ENCODE measurements around the gene NOL8. TPM values are rescaled to one million over a fixed set of nuclear protein-coding genes. Genes with fewer than 3 reads are reported as not detected.
A peak's percentile ranks its signal among the peaks of the same experiment; 100 is the strongest.

Gene NOL8
- polyA plus RNA-seq, 4 donors, result 11.3 to 39.9 (median 13.1) TPM

DNA sequence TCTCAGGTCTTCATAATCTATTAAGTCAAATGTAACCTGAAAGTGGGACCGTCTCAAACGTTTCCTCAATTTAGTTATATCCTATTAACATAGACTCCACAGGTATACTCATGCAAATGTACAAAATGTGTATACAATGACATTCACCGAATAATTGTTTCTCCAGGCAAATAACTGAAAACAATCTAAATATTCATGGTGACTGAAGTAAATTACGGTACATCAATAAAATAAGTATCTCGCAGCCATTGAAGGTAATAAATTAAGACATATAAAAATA, 32.1 kb downstream of the NOL8 start:
- no peaks in the 10 kb centered on the region for H3K9me3 ChIP-seq (ENCODE audit: control insufficient read depth in 2 of 2, insufficient read depth in 1 of 2, low read depth in 1 of 2, low read length in 1 of 2)
- H3K4me3 ChIP-seq (ENCODE audit: low read depth in 1 of 3, low read length in 3 of 3), result peak overlapping the region in 2 of 3 donors; percentile 82 to 83
- peaks cover 0 to 11% (median 6%) of the 10 kb centered on the region in 3 donors for H3K4me1 ChIP-seq (ENCODE audit: control insufficient read depth in 3 of 3, insufficient read depth in 2 of 3, low read depth in 1 of 3, low read length in 2 of 3)
- no peaks in the 10 kb centered on the region for H3K27me3 ChIP-seq (ENCODE audit: control insufficient read depth in 3 of 3, insufficient read depth in 3 of 3, low read length in 3 of 3)
- 0 to 1% (median 1%) methylated on average over 5 of the region's 5 CpGs for WGBS, 3 donors
- peaks cover 0 to 6% (median 0%) of the 10 kb centered on the region in 3 donors for H3K36me3 ChIP-seq (ENCODE audit: control insufficient read depth in 3 of 3, insufficient read depth in 2 of 3, low read depth in 1 of 3, low read length in 3 of 3)
- peak in 1 of 2 donors; percentile 5 for DNase-seq
- peak overlapping the region in 1 of 3 donors; percentile 88 for H3K27ac ChIP-seq (ENCODE audit: low read depth in 1 of 3, low read length in 2 of 3)
- no peak for FAIRE-seq

GRCh38 chr9:92292338-92293074, 32.6 kb downstream of the NOL8 start:
- no peak overlapping the region for H3K27ac ChIP-seq (ENCODE audit: low read depth in 1 of 3, low read length in 2 of 3)
- H3K4me3 ChIP-seq (ENCODE audit: low read depth in 1 of 3, low read length in 3 of 3), result peak overlapping the region in 2 of 3 donors; percentile 82 to 83

DNA sequence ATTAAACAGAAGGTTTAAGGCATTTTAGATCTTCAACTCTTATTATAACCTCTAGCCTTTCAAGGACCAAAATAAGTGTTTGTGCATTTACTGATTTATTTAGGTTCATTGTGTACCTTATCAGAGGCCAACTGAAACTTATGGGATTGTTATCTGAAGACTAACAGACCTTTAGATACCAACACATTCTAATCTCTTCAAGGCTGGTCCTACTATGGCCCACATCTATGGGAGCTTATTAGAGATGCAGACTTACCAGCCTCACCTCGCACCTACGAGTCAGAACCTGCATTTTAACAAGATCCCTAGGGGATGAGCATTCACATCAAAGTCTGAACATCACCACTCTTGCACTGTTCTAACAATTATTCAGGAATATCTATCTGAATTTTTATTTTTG, 33.6 kb downstream of the NOL8 start:
- DNase-seq, result no peak
- no peak overlapping the region for H3K27ac ChIP-seq (ENCODE audit: low read depth in 1 of 3, low read length in 2 of 3)
- H3K4me3 ChIP-seq (ENCODE audit: low read depth in 1 of 3, low read length in 3 of 3), result no peak overlapping the region
- no peak for FAIRE-seq
- H3K27me3 ChIP-seq (ENCODE audit: control insufficient read depth in 3 of 3, insufficient read depth in 3 of 3, low read length in 3 of 3), result no peaks in the 10 kb centered on the region
- WGBS, 3 donors, result 67 to 77% (median 75%) methylated on average over 2 of the region's 2 CpGs
- H3K36me3 ChIP-seq (ENCODE audit: control insufficient read depth in 3 of 3, insufficient read depth in 2 of 3, low read depth in 1 of 3, low read length in 3 of 3), result peaks cover 0 to 3% (median 2%) of the 10 kb centered on the region in 3 donors
- peaks cover 0 to 11% (median 6%) of the 10 kb centered on the region in 3 donors for H3K4me1 ChIP-seq (ENCODE audit: control insufficient read depth in 3 of 3, insufficient read depth in 2 of 3, low read depth in 1 of 3, low read length in 2 of 3)
- H3K9me3 ChIP-seq (ENCODE audit: control insufficient read depth in 2 of 2, insufficient read depth in 1 of 2, low read depth in 1 of 2, low read length in 1 of 2), result no peaks in the 10 kb centered on the region

More at GRCh38 chr9:92292338-92293074, 32.6 kb downstream of the NOL8 start:
- no peak for FAIRE-seq
- no peaks in the 10 kb centered on the region for H3K9me3 ChIP-seq (ENCODE audit: control insufficient read depth in 2 of 2, insufficient read depth in 1 of 2, low read depth in 1 of 2, low read length in 1 of 2)
- no peak for DNase-seq
- WGBS, 3 donors, result 46 to 49% (median 46%) methylated on average over 8 of the region's 8 CpGs
- H3K27me3 ChIP-seq (ENCODE audit: control insufficient read depth in 3 of 3, insufficient read depth in 3 of 3, low read length in 3 of 3), result no peaks in the 10 kb centered on the region
- peaks cover 0 to 6% (median 0%) of the 10 kb centered on the region in 3 donors for H3K36me3 ChIP-seq (ENCODE audit: control insufficient read depth in 3 of 3, insufficient read depth in 2 of 3, low read depth in 1 of 3, low read length in 3 of 3)
- H3K4me1 ChIP-seq (ENCODE audit: control insufficient read depth in 3 of 3, insufficient read depth in 2 of 3, low read depth in 1 of 3, low read length in 2 of 3), result peaks cover 0 to 11% (median 6%) of the 10 kb centered on the region in 3 donors

DNA sequence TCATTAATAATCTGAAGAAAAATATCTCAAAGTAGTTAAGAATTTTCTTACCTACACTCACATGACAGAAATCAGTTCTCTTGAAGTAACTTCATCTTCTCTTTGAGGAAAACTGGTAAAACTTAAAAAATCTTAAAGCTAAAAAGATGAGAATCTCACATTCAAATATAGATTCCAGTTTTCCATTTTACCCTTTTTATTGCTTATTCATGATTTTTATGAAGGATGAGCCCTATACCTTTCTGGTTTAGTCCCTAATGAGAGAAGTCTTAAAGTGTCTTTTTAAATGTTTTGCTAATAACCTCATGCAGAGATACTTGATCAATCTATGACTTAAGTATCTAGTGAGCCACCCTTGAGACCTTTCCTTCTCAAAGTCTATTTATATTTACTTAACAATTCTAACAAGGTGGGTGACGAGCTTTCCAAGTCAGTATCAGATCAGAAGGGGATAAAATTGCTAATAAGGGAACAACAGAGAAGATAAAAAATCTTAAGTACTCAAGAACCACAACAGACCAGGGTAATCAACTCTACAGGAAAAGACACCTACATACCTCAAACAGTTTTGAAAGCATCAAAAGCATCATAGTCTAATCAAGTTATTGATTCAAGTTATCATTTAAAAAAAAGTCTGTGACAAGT, 34.2 kb downstream of the NOL8 start:
- Histone ChIP-seq H3K4me1 (ENCODE audit: control insufficient read depth in 3 of 3, insufficient read depth in 2 of 3, low read depth in 1 of 3, low read length in 2 of 3) (peaks cover 0 to 11% (median 6%) of the 10 kb centered on the region in 3 donors), H3K4me3 (ENCODE audit: low read depth in 1 of 3, low read length in 3 of 3) (no peak overlapping the region), H3K36me3 (ENCODE audit: control insufficient read depth in 3 of 3, insufficient read depth in 2 of 3, low read depth in 1 of 3, low read length in 3 of 3) (peaks cover 0 to 6% (median 2%) of the 10 kb centered on the region in 3 donors), H3K27me3 (ENCODE audit: control insufficient read depth in 3 of 3, insufficient read depth in 3 of 3, low read length in 3 of 3) (no peaks in the 10 kb centered on the region), H3K9me3 (ENCODE audit: control insufficient read depth in 2 of 2, insufficient read depth in 1 of 2, low read depth in 1 of 2, low read length in 1 of 2) (no peaks in the 10 kb centered on the region), H3K27ac (ENCODE audit: low read depth in 1 of 3, low read length in 2 of 3) (no peak overlapping the region)
- no peak for FAIRE-seq
- WGBS, 3 donors, result 43 to 72% (median 53%) methylated on average over 1 of the region's 1 CpG
- DNase-seq, result no peak

DNA sequence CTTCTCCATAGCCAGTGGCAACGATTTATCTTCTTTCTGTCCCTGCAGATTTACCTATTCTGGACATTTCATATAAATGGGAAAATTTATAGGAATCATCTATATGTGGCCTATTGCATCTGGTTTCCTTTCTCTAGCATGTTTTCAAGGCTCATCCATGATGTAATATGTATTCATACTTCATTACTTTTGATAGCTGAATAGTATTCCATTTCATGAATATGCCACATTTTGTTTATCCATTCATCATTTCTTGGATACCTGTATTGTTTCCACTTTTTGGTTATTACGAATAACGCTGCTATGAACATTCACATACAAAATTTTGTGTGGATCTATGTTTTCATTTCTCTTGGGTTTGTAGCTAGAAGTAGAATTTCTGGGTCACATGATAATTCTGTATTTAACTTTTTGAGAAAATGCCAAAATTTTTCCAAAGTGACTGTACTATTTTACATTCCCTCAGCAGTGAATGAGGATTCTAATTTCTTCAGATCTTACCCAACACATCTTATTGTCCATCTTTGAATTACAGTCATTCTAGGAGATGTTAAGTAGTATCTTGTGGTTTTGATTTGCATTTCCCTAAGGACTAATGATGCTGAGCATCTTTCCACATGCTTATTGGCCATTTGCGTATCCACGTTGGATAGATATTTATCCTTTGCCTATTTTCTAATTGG, 35.3 kb downstream of the NOL8 start:
- Histone ChIP-seq H3K27ac (ENCODE audit: low read depth in 1 of 3, low read length in 2 of 3) (no peak overlapping the region), H3K4me1 (ENCODE audit: control insufficient read depth in 3 of 3, insufficient read depth in 2 of 3, low read depth in 1 of 3, low read length in 2 of 3) (peaks cover 0 to 11% (median 6%) of the 10 kb centered on the region in 3 donors), H3K9me3 (ENCODE audit: control insufficient read depth in 2 of 2, insufficient read depth in 1 of 2, low read depth in 1 of 2, low read length in 1 of 2) (no peaks in the 10 kb centered on the region), H3K27me3 (ENCODE audit: control insufficient read depth in 3 of 3, insufficient read depth in 3 of 3, low read length in 3 of 3) (no peaks in the 10 kb centered on the region), H3K36me3 (ENCODE audit: control insufficient read depth in 3 of 3, insufficient read depth in 2 of 3, low read depth in 1 of 3, low read length in 3 of 3) (peaks cover 0 to 8% (median 4%) of the 10 kb centered on the region in 3 donors), H3K4me3 (ENCODE audit: low read depth in 1 of 3, low read length in 3 of 3) (no peak overlapping the region)
- 82 to 95% (median 93%) methylated on average over 5 of the region's 5 CpGs for WGBS, 3 donors
- FAIRE-seq, result no peak
- no peak for DNase-seq

GRCh38 chr9:92279302-92279701, 45.8 kb downstream of the NOL8 start:
- DNase-seq (no peak), FAIRE-seq (no peak)
- no peaks in the 10 kb centered on the region for H3K27me3 ChIP-seq (ENCODE audit: control insufficient read depth in 3 of 3, insufficient read depth in 3 of 3, low read length in 3 of 3)
- H3K9me3 ChIP-seq (ENCODE audit: control insufficient read depth in 2 of 2, insufficient read depth in 1 of 2, low read depth in 1 of 2, low read length in 1 of 2), result no peaks in the 10 kb centered on the region
- no peak overlapping the region for H3K4me3 ChIP-seq (ENCODE audit: low read depth in 1 of 3, low read length in 3 of 3)
- no peak overlapping the region for H3K27ac ChIP-seq (ENCODE audit: low read depth in 1 of 3, low read length in 2 of 3)
- 97 to 100% (median 100%) methylated on average over 1 of the region's 1 CpG for WGBS, 3 donors
- H3K4me1 ChIP-seq (ENCODE audit: control insufficient read depth in 3 of 3, insufficient read depth in 2 of 3, low read depth in 1 of 3, low read length in 2 of 3), result no peaks in the 10 kb centered on the region
- peaks cover 13 to 38% (median 23%) of the 10 kb centered on the region in 3 donors for H3K36me3 ChIP-seq (ENCODE audit: control insufficient read depth in 3 of 3, insufficient read depth in 2 of 3, low read depth in 1 of 3, low read length in 3 of 3)

DNA sequence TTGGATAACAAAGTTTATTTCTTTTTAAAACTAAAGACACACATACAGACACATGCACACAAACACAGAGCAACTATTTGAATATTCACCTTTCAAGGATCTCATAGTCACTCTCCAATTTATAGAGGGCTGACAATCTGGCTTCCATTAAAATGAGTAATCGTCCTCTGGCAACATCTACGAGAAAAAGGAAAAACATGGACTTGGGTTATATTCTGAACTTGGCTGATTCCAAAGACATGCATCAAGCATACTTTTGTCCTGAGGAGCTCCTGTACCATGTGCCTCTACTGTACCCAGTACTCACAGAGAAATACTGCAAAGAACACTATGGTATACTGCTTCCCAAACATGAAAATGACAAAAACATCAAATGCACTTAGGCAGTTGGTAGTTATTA, 47.0 kb downstream of the NOL8 start:
- peaks cover 15 to 32% (median 23%) of the 10 kb centered on the region in 3 donors for H3K36me3 ChIP-seq (ENCODE audit: control insufficient read depth in 3 of 3, insufficient read depth in 2 of 3, low read depth in 1 of 3, low read length in 3 of 3)
- no peaks in the 10 kb centered on the region for H3K27me3 ChIP-seq (ENCODE audit: control insufficient read depth in 3 of 3, insufficient read depth in 3 of 3, low read length in 3 of 3)
- no peak overlapping the region for H3K27ac ChIP-seq (ENCODE audit: low read depth in 1 of 3, low read length in 2 of 3)
- no peak for FAIRE-seq
- DNase-seq, result no peak
- no peaks in the 10 kb centered on the region for H3K4me1 ChIP-seq (ENCODE audit: control insufficient read depth in 3 of 3, insufficient read depth in 2 of 3, low read depth in 1 of 3, low read length in 2 of 3)
- WGBS, 3 donors, result 89 to 92% (median 89%) methylated on average over 2 of the region's 2 CpGs
- H3K9me3 ChIP-seq (ENCODE audit: control insufficient read depth in 2 of 2, insufficient read depth in 1 of 2, low read depth in 1 of 2, low read length in 1 of 2), result no peaks in the 10 kb centered on the region
- H3K4me3 ChIP-seq (ENCODE audit: low read depth in 1 of 3, low read length in 3 of 3), result no peak overlapping the region

- H3K4me3 ChIP-seq (ENCODE audit: low read depth in 1 of 3, low read length in 3 of 3), result no peak overlapping the region
- no peaks in the 10 kb centered on the region for H3K4me1 ChIP-seq (ENCODE audit: control insufficient read depth in 3 of 3, insufficient read depth in 2 of 3, low read depth in 1 of 3, low read length in 2 of 3)
- FAIRE-seq, result no peak
- H3K27ac ChIP-seq (ENCODE audit: low read depth in 1 of 3, low read length in 2 of 3), result no peak overlapping the region
- no peak for DNase-seq
- H3K9me3 ChIP-seq (ENCODE audit: control insufficient read depth in 2 of 2, insufficient read depth in 1 of 2, low read depth in 1 of 2, low read length in 1 of 2), result no peaks in the 10 kb centered on the region
- peaks cover 18 to 29% (median 23%) of the 10 kb centered on the region in 3 donors for H3K36me3 ChIP-seq (ENCODE audit: control insufficient read depth in 3 of 3, insufficient read depth in 2 of 3, low read depth in 1 of 3, low read length in 3 of 3)
- H3K27me3 ChIP-seq (ENCODE audit: control insufficient read depth in 3 of 3, insufficient read depth in 3 of 3, low read length in 3 of 3), result no peaks in the 10 kb centered on the region
- WGBS, 3 donors, result 61 to 80% (median 64%) methylated on average over 11 of the region's 11 CpGs
Measured at GRCh38 chr9:92276331-92277032, 48.7 kb downstream of the NOL8 start.

Measured in small intestine (tissue), 7 donors.